Measurements from ENCODE around the gene GATA6.

Gene GATA6

GRCh38 chr18:22221350-22221749, 52.0 kb downstream of the GATA6 start:
- Histone ChIP-seq H3K9me3 (no peaks in the 10 kb centered on the region), H3K27ac (no peak overlapping the region)
- no peak for TF ChIP-seq CTCF (IDR thresholded peaks at IDR 0.05)

GRCh38 chr18:22223254-22223964, 54.0 kb downstream of the GATA6 start:
- H3K27me3 ChIP-seq: peaks cover 2% of the 10 kb centered on the region
- no peaks in the 10 kb centered on the region for H3K9me3 ChIP-seq
- H3K4me3 ChIP-seq (ENCODE audit: low read depth in 1 of 2, low read length in 1 of 2): no peak overlapping the region
- no peak for TF ChIP-seq CTCF (IDR thresholded peaks at IDR 0.05)
- no peaks in the 10 kb centered on the region for H3K4me1 ChIP-seq (ENCODE audit: control insufficient read depth in 1 of 2, insufficient read depth in 1 of 2, low read depth in 1 of 2, low read length in 1 of 2)
- no peaks in the 10 kb centered on the region for H3K36me3 ChIP-seq
- H3K27ac ChIP-seq: no peak overlapping the region

More at GRCh38 chr18:22221350-22221749, 52.0 kb downstream of the GATA6 start:
- H3K27me3 ChIP-seq: peaks cover 5% of the 10 kb centered on the region
- H3K36me3 ChIP-seq: no peaks in the 10 kb centered on the region
- no peak overlapping the region for H3K4me3 ChIP-seq (ENCODE audit: low read depth in 1 of 2, low read length in 1 of 2)
- H3K4me1 ChIP-seq (ENCODE audit: control insufficient read depth in 1 of 2, insufficient read depth in 1 of 2, low read depth in 1 of 2, low read length in 1 of 2): no peaks in the 10 kb centered on the region

GRCh38 chr18:22223965-22224322, 54.6 kb downstream of the GATA6 start:
- H3K36me3 ChIP-seq: no peaks in the 10 kb centered on the region
- H3K27ac ChIP-seq: no peak overlapping the region
- no peaks in the 10 kb centered on the region for H3K9me3 ChIP-seq
- H3K27me3 ChIP-seq: no peaks in the 10 kb centered on the region
- H3K4me3 ChIP-seq (ENCODE audit: low read depth in 1 of 2, low read length in 1 of 2): no peak overlapping the region
- no peaks in the 10 kb centered on the region for H3K4me1 ChIP-seq (ENCODE audit: control insufficient read depth in 1 of 2, insufficient read depth in 1 of 2, low read depth in 1 of 2, low read length in 1 of 2)
- no peak for TF ChIP-seq CTCF (IDR thresholded peaks at IDR 0.05)

GRCh38 chr18:22224339-22224738, 55.0 kb downstream of the GATA6 start:
- H3K4me3 ChIP-seq (ENCODE audit: low read depth in 1 of 2, low read length in 1 of 2): no peak overlapping the region

GRCh38 chr18:22226801-22227200, 57.4 kb downstream of the GATA6 start:
- no peaks in the 10 kb centered on the region for H3K9me3 ChIP-seq

More at GRCh38 chr18:22224339-22224738, 55.0 kb downstream of the GATA6 start:
- Histone ChIP-seq H3K27ac (no peak overlapping the region), H3K36me3 (no peaks in the 10 kb centered on the region), H3K9me3 (no peaks in the 10 kb centered on the region), H3K27me3 (no peaks in the 10 kb centered on the region), H3K4me1 (ENCODE audit: control insufficient read depth in 1 of 2, insufficient read depth in 1 of 2, low read depth in 1 of 2, low read length in 1 of 2) (no peaks in the 10 kb centered on the region)
- TF ChIP-seq CTCF (IDR thresholded peaks at IDR 0.05): no peak

More at GRCh38 chr18:22226801-22227200, 57.4 kb downstream of the GATA6 start:
- no peak for TF ChIP-seq CTCF (IDR thresholded peaks at IDR 0.05)
- H3K27ac ChIP-seq: no peak overlapping the region
- no peaks in the 10 kb centered on the region for H3K4me1 ChIP-seq (ENCODE audit: control insufficient read depth in 1 of 2, insufficient read depth in 1 of 2, low read depth in 1 of 2, low read length in 1 of 2)
- H3K27me3 ChIP-seq: no peaks in the 10 kb centered on the region
- no peaks in the 10 kb centered on the region for H3K36me3 ChIP-seq
- no peak overlapping the region for H3K4me3 ChIP-seq (ENCODE audit: low read depth in 1 of 2, low read length in 1 of 2)

Data from neutrophil (primary cell).